Ascending aorta (tissue), 2 donors: ENCODE measurements around the gene PLAAT3. TPM values are rescaled to one million over a fixed set of nuclear protein-coding genes. Genes with fewer than 3 reads are reported as not detected.
"Not testable (repeated sequence)": the region's sequence is repeated elsewhere in the genome, so short reads cannot be mapped to it uniquely, and the experiment has no call there.

Experiments
- DNase-seq, 2 donors: peaks; one replicate each; pipeline ENCODE4 v3.0.0-alpha.2; 2019; ENCODE audit warnings: low spot score in 2 of 2
- H3K27ac ChIP-seq, 2 donors: fragments of 200-600 bp; sonication (generic); one replicate each; pipeline ENCODE4 v1.5.1; 2016 to 2017; ENCODE audit warnings: mild to moderate bottlenecking in 1 of 2
- H3K27me3 ChIP-seq: fragments of 200-600 bp; sonication (generic); one replicate; pipeline ENCODE4 v1.5.1; 2017
- H3K36me3 ChIP-seq, 2 donors: fragments of 200-600 bp; sonication (generic); one replicate each; pipeline ENCODE4 v1.5.1; 2016
- H3K4me1 ChIP-seq, 2 donors: fragments of 200-600 bp; sonication (generic); one replicate each; pipeline ENCODE4 v1.5.1; 2016 to 2017; ENCODE audit warnings: mild to moderate bottlenecking in 1 of 2
- H3K4me3 ChIP-seq, 2 donors: fragments of 200-600 bp; sonication (generic); one replicate each; pipeline ENCODE4 v1.5.1; 2016 to 2017; ENCODE audit warnings: mild to moderate bottlenecking in 1 of 2
- H3K9me3 ChIP-seq, 2 donors: fragments of 200-600 bp; sonication (generic); one replicate each; pipeline ENCODE4 v1.5.1; 2016
- intact Hi-C: fragments of 100-400 bp; cut with DNase I; formaldehyde crosslinking; loops from one replicate; pipeline ENCODE4 v1.15.1; 2023
- total RNA-seq: library from RNA; depleted of rRNA; stranded (reverse); fragments of >200 nt; gene quantifications from one replicate; pipeline ENCODE4 v1.1.0, GENCODE V29; 2016
- TF ChIP-seq, protein P1 (sequence below), 3 experiments: fragments of 200-600 bp in 2 of 3; fragments of 450-650 bp in 1 of 3; sonication (generic) in 2 of 3; IDR thresholded peaks; one replicate each; pipeline ENCODE4 v1.5.1; 2016 to 2019; ENCODE audit warnings: antibody characterized with exemption in 3 of 3, mild to moderate bottlenecking in 1 of 3, moderate library complexity in 1 of 3

Gene PLAAT3
- total RNA-seq, 1 donor from 2014 or later: 21.1 TPM

DNA sequence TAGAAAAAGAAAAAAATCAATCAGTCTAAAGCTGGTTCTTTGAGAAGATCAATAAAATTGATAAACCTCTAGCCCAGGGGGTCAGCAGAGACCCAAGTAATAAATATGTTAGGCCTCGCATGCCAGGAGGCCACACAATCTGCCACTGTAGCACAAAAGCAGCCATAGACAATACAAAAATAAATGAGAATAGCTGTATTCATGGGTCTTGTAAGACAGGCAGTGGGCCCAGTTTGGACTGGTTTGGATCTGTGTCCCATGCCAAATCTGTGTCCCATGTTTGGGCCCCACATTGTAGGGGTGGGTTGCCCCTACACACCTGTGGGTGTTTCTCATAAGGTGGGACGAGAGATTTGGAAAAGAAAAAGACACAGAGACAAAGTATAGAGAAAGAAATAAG, 84.2 kb downstream of the PLAAT3 start:
- H3K9me3 ChIP-seq: no peaks in the 10 kb centered on the region
- no peak overlapping the region for H3K4me3 ChIP-seq
- H3K27ac ChIP-seq: no peak overlapping the region
- intact Hi-C loops: no loop called here
- H3K4me1 ChIP-seq: peaks cover 0 to 6% of the 10 kb centered on the region in 2 donors
- TF ChIP-seq, protein P1, sequence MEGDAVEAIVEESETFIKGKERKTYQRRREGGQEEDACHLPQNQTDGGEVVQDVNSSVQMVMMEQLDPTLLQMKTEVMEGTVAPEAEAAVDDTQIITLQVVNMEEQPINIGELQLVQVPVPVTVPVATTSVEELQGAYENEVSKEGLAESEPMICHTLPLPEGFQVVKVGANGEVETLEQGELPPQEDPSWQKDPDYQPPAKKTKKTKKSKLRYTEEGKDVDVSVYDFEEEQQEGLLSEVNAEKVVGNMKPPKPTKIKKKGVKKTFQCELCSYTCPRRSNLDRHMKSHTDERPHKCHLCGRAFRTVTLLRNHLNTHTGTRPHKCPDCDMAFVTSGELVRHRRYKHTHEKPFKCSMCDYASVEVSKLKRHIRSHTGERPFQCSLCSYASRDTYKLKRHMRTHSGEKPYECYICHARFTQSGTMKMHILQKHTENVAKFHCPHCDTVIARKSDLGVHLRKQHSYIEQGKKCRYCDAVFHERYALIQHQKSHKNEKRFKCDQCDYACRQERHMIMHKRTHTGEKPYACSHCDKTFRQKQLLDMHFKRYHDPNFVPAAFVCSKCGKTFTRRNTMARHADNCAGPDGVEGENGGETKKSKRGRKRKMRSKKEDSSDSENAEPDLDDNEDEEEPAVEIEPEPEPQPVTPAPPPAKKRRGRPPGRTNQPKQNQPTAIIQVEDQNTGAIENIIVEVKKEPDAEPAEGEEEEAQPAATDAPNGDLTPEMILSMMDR (IDR thresholded peaks at IDR 0.05): no peak
- no peaks in the 10 kb centered on the region for H3K27me3 ChIP-seq
- no peak for DNase-seq
- no peaks in the 10 kb centered on the region for H3K36me3 ChIP-seq

DNA sequence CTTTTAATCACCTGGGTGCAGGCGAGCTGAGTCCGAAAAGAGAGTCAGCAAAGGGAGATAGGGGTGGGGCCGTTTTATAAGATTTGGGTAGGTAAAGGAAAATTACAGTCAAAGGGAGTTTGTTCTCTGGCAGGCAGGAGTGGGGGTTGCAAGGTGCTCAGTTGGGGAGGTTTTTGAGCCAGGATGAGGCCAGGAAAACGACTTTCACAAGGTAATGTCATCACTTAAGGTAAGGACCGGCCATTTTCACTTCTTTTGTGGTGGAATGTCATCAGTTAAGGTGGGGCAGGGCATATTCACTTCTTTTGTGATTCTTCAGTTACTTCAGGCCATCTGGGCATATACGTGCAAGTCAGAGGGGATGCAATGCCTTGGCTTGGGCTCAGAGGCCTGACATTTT, 84.9 kb downstream of the PLAAT3 start:
- DNase-seq, H3K27ac ChIP-seq, H3K4me3 ChIP-seq, H3K9me3 ChIP-seq, H3K36me3 ChIP-seq, intact Hi-C loops, H3K27me3 ChIP-seq, H3K4me1 ChIP-seq: not testable (repeated sequence)

DNA sequence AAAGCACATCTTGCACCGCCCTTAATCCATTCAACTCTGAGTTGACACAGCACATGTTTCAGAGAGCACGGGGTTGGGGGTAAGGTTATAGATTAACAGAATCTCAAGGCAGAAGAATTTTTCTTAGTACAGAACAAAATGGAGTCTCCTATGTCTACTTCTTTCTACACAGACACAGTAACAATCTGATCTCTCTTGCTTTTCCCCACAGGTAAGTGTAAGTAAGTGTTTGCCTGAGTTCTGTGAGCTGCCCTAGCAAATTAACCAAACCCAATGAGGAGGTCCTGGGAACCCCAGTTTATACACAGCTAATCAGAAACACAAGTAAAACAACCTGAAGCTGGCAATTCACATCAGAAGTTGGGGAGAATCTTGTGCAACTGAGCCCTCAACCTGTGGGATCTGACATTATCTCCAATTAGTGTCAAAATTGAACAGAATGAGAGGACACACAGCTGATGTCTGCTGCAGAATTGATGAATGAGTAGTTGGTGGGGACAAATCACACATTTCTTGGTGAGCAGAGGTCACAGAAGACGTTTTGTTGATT, 85.4 kb downstream of the PLAAT3 start:
- intact Hi-C loops, H3K4me3 ChIP-seq, H3K9me3 ChIP-seq, H3K36me3 ChIP-seq, H3K27me3 ChIP-seq, H3K4me1 ChIP-seq, H3K27ac ChIP-seq, DNase-seq: not testable (repeated sequence)

DNA sequence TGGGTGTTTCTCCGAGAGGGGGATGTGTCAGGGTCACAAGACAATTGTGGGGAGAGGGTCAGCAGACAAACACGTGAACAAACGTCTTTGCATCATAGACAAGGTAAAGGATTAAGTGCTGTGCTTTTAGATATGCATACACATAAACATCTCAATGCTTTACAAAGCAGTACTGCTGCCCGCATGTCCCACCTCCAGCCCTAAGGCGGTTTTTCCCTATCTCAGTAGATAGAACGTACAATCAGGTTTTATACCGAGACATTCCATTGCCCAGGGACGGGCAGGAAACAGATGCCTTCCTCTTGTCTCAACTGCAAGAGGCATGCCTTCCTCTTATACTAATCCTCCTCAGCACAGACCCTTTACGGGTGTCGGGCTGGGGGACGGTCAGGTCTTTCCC, 86.1 kb downstream of the PLAAT3 start:
- H3K27ac ChIP-seq, H3K4me3 ChIP-seq, H3K4me1 ChIP-seq, H3K36me3 ChIP-seq, DNase-seq, intact Hi-C loops, H3K27me3 ChIP-seq, H3K9me3 ChIP-seq: not testable (repeated sequence)

DNA sequence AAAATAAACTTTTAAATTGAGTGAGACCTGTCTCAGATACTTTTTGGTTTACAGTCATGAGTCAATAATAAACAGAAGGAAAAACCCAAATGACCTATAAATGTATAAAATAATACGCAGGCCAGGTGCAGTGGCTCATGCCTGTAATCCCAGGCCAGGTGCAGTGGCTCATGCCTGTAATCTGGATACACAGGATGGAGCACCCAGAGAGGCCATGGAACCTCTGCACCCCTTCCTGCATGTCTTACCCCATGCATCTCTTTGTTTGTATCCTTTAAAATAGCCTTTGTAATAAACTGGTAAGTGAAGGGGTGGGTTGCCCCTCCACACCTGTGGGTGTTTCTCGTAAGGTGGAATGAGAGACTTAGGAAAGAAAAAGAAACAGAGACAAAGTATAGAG, 86.6 kb downstream of the PLAAT3 start:
- Histone ChIP-seq H3K27me3 (no peaks in the 10 kb centered on the region), H3K4me3 (no peak overlapping the region), H3K27ac (no peak overlapping the region), H3K9me3 (peaks cover 0 to 5% of the 10 kb centered on the region in 2 donors), H3K4me1 (peaks cover 0 to 6% of the 10 kb centered on the region in 2 donors), H3K36me3 (no peaks in the 10 kb centered on the region)
- no peak for DNase-seq
- TF ChIP-seq, protein P1 (IDR thresholded peaks at IDR 0.05): no peak
- intact Hi-C loops: no loop called here

Other genes starting within 250 kb of the PLAAT3 start
- gene SLC22A9, start 244.6 kb downstream of the PLAAT3 start, total RNA-seq: not detected
- gene PLAAT5, start 123.3 kb downstream of the PLAAT3 start, total RNA-seq: 0.21 TPM
- gene LGALS12, start 108.3 kb downstream of the PLAAT3 start, total RNA-seq: not detected
- 1.1 TPM for gene PLAAT4, start 77.6 kb downstream of the PLAAT3 start, total RNA-seq
- gene PLAAT2, start 51.1 kb downstream of the PLAAT3 start, total RNA-seq: not detected
- 77.3 TPM for gene ATL3, start 56.9 kb upstream of the PLAAT3 start, total RNA-seq
- 49.5 TPM for gene RTN3, start 67.1 kb upstream of the PLAAT3 start, total RNA-seq
- 34.7 TPM for gene ZFTA, start 154.3 kb upstream of the PLAAT3 start, total RNA-seq
- gene SPINDOC, start 199.0 kb upstream of the PLAAT3 start, total RNA-seq: 5.0 TPM
- 45.7 TPM for gene MARK2, start 224.7 kb upstream of the PLAAT3 start, total RNA-seq